HEK293T (cell line): ENCODE measurements around the gene FOXN4.

Experiments used
- ARNT ChIP-seq: fragments of 450-650 bp; IDR thresholded peaks from 2 replicates; pipeline ENCODE4 v1.6.1; 2017; ENCODE audit warnings: mild to moderate bottlenecking
- FOXK2 ChIP-seq: fragments of 450-650 bp; IDR thresholded peaks from 2 replicates; pipeline ENCODE4 v1.6.1; 2016; ENCODE audit warnings: mild to moderate bottlenecking

GRCh38 chr12:109329003-109329402 is 19.9 kb upstream of the FOXN4 start:
- TF ChIP-seq FOXK2 (no peak), ARNT (no peak)
